Suppressor macrophage treated with lipopolysaccharide for 1 hour (primary cell): Measurements from ENCODE around the gene BABAM1.

Experiments used
- DNase-seq, 3 donors: peaks; one replicate each; pipeline ENCODE4 v3.0.0-alpha.2; 2020 to 2022

Gene BABAM1

DNA sequence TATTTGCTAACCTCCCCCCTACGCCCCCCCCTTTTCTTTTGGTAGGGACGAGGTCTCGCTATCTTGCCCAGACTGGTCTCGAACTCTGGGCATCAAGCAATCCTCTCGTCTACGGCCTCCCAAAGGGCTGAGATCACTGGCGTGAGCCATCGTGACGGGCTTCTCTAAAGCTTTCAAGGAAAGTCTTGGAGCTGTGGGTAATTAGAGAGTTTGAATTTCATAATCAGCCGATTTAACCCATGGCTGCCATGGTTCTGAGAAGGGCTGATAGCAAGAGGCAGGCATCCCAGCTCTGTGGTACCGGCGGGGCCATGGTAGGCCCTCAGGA is 36.7 kb downstream of the BABAM1 start:
- peak in 1 of 3 donors; percentile 18 for DNase-seq

DNA sequence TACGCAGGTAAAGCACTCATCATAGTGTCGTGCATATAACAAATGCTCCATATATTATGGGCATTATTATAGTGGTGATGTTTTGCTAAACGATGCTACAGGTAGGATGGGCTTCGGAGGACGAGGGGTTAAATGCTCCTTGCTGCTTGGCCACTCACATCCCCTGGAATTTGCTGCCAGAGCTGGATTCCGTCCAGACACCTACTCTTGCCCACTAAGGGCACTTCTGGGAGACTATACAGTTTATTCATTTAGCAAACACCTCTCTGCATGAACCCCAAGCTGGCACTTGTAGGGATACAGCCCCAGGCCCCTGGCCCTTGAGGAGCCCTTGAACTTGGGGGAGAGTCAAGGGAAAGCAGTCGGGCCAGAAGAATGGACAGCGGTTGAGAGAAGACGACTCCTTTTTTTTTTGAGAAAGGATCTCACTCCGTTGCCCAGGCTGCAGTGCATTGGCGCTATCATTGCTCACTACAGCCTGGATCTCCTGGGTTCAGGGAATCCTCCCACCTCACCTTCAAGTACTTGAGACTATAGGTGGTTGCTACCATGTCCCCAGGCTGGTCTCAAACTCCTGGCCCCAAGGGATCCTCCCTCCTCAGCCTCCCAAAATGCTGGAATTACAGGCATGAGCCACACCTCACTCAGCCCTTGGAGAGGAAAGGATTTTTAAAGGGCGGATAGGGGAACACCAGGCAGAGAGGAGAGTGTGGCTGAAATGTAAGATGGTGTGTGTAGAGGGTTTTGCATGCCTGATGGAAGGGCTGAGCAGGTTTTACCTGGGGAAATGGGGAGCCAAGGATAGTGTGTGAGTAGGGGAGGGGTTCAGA is 37.4 kb downstream of the BABAM1 start:
- DNase-seq, result no peak

DNA sequence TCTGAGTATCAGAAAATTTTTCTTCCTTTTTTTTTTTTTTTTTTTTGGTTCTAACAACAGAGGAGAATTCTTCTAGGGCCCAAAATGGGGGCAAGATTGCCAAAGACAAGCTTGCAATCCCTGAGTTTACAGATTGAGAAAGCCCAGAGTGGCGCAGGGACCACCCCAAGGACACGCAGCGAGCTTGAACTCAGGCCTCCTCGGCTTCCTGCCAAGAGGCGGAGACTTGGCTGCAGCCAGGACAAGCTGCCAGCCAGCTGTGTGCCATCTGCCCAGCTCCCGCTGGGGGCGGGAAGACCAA is 37.9 kb downstream of the BABAM1 start:
- DNase-seq, result no peak

DNA sequence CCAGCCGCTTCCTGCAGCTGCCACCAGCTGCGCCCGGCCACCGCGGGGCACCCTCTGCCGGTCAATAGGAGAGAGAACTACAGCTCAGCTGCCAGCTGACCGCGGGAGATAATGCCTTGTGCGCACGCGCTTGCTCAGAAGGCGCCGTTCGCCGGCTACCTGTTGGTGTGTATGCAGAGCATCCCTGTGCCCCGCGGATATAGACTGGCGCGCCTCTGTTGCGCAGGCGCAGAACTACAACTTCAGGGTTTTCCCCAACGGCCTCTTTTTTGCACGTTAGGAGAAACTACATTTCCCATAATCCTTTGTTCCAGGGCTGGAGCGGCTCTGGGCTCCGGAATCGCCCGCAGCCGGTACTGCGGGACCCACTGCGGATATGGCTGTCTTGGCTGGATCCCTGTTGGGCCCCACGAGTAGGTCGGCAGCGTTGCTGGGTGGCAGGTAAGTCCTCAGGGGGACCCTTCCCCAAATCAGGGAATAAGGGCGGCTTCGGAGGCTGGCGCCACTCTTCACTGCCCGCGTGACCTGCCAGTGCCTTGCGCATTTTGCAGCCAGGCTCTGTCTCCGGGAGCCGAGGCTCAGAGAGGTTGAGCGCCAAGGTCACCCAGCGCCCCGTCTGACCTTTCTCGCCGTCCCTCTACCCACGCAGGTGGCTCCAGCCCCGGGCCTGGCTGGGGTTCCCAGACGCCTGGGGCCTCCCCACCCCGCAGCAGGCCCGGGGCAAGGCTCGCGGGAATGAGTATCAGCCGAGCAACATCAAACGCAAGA is 38.5 kb downstream of the BABAM1 start, which contains the start of gene MRPL34:
TSS of gene MRPL34 (plus strand) at position 356 of the 768 bp plus-strand sequence. CDS start at position 377, 21 bp downstream.
- DNase-seq, result peak; percentile 97 to 99 (median 99)

DNA sequence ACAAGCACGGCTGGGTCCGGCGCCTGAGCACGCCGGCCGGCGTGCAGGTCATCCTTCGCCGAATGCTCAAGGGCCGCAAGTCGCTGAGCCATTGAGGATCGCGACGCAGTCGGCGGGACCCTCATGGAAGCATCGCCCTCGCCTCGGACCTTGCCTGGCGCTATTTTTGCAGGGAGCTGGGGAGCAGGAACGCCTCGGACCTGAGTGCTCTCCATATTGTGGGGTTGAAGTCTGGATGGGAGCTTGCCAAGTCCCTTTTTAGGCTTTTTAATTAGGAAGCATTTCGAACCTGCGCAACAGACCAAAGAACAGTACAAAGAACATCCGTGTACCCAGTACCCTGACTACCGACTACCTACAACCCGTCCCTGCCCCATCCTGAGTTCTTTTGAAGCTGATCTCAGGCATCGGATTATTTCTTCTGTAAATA is 39.1 kb downstream of the BABAM1 start:
- no peak for DNase-seq

DNA sequence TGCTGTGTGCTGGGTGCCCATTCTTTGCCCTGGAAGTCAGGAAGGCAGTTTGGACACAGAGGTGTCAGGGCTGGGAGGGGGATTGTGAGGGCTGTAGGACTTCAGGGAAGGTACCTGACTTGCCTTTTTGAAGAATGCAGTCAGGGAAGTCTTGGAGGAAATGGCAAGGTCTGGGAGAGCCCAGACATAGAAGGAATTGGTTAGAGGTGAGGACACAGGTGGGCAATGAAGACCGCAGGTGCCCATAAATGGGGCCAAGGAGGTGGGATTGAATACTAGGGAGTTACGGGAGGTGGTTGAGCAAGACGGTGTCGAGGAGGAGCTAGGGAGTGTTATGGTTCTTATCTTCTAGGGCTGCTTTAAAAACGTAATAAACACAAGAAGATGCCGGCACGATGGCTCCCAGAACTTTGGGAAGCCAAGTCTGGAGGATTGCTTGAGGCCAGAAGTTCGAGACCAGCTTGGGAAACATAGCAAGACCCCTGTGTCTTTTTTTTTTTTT is 40.7 kb downstream of the BABAM1 start:
- DNase-seq, result no peak

DNA sequence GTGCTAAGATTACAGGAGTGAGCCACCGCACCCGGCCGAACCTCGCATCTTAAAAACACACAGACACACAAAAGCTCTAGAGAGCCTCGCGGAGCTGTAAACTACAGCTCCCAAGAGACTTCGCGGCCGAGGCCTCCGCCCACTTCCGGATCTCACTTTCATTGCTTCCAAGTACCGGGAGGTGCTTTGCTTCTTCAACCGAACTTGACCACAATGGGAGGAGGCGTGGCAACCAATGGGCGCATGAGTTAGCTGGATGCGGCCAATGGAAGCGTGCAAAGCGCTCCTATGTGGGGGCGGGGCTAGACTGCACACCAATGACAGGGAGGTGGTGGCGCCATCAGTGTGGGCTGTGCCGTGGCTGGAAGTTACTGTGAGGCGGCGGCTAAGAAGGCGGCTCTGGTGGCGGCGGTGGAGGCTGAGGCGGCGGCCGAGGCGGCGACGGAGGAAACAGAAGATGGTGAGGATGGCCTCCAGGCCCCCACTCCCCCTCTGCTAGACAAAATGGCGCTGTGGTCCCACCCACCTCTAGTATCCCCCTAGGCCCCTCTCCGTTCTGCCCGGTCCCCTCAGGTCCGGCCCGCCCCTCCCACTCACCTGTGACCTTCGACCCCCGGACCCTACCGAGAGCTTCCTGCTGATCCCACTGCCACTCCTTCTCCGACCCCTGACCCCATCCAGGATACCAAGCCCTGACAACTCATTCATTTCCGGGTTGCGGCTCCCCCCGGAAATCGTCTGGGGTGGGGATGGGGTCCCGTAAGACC is 42.1 kb downstream of the BABAM1 start, which contains the start of gene DDA1:
TSS of gene DDA1 (plus strand) at position 366 of the 767 bp plus-strand sequence. CDS start at position 458, 92 bp downstream.
- DNase-seq, result peak; percentile 99 to 100 (median 100)

DNA sequence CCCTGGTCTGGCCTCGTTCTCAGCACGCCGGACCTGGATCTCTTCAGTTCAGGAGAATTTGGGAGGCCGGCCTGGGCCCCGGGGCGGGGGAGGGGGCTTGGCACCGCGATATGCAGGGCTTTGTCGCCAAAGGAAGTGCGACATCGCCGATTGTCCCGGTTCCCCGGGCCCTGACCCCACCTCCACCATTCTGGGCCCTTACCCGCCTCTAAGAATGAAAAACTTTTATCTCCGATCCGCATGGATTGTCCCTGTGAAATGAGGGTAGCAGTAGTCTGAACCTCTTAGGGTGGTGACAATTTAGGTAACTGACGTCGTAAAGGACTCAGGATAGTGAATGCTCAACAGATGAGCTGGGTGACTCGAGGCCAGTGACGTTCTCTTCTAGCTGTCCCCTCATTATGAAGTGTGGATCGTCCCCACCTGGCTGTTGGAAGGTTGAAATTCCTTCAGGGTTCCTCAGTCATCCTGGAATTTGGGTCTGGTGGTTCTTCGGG is 42.8 kb downstream of the BABAM1 start:
- peak in 1 of 3 donors; percentile 20 for DNase-seq

DNA sequence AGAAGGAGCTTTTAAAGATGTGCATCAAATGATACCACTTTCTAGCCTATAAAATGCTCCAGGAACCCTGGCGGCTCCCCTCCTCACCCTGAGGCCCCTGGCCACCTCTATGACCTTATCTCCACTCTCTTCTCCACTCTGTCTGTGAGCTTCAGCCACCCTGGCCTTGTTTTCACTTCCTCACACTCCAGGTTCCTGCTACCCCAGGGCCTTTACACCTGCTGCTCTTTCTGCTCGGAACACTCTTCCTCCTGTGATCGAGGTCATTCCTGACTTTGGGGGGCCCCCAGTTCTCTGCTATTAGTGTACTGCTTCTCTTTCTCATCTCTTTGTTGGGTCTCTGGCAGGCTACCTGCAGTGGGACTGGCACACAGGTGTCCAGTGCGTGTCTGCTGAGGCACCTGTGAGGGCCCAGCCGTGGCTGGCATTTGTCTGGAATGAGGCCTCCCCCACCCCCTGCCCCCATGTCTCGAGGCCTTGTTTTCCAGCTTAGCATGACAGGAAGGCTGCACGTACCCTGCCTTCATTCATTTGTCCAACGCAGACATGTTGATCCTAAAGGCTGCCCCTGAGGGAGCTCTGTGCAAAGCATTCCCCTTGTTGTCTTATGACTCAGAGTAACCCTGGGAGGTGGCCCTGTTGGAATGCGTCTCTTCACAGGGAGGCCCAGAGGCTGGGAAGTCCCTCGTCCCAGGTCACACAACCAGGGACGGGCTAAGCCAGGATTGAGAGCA is 44.4 kb downstream of the BABAM1 start:
- DNase-seq, result no peak

DNA sequence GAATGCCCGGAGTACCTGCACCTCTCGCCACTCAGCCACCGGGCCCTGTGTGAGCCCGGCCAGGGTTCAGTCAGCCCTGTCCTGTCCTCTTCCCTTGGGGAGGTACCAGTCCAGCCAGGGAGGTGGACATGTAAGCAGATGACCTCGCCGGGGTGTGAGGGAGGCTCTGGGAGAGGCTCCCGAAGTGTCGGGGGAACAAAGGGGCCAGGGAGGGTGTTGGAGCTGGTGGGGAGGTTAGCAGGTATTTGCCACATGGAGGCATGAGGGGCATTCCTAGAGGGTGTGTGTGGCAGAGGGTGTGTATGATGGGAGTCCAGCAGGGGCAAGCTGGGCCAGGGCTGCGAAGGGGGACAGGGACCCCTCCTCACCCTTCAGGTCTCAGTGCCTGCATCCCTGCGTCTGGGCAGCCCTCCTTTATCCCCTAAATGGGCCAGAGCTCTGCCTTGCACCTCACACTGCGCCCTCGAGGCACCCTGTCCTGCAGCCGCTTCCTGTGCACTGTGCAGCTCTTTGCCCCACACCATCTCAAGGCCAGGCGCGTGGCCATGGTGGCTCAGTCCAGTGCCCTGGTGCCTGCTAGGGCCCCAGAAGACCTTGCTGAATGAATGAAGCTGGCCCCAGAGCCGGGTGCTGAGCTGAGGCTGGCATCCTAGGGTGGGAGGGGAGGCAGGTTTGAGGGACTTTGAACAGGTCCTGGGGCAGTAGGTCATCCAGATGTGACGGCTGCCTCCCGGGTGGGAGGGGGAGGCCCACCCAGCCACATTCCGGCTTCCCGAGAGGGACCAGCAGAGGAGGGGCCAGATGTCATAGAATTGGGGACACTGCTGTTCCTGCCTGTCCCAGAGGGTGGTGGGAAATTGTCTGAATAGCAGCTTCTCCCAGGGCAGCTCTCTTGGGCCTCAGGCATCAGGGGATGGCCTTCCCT is 45.2 kb downstream of the BABAM1 start:
- no peak for DNase-seq

DNA sequence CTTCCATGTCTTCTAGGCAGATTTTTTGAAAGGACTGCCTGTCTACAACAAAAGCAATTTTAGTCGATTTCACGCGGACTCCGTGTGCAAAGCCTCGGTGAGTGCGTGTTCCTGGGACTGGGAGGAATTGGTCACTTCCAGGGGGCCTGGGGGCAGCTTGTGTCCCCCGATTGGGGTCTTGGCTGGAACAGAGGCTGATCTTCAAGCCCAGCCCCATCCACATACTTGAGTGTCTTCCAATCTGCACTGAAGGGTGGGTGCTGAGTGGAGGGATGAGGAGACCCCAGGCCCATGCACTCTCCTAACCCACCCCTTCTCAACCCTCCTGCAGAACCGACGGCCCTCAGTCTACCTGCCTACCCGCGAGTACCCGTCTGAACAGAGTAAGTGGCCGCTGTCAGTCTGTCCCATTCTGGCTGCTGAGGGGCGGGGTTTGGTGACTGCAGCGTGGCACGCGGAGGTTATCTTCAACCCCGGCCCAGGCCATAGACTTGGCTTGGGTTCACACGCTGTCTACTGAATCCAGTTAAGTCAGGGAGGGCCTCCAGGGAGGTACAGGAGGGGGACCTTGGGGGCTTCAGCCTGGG is 46.9 kb downstream of the BABAM1 start:
- no peak for DNase-seq

DNA sequence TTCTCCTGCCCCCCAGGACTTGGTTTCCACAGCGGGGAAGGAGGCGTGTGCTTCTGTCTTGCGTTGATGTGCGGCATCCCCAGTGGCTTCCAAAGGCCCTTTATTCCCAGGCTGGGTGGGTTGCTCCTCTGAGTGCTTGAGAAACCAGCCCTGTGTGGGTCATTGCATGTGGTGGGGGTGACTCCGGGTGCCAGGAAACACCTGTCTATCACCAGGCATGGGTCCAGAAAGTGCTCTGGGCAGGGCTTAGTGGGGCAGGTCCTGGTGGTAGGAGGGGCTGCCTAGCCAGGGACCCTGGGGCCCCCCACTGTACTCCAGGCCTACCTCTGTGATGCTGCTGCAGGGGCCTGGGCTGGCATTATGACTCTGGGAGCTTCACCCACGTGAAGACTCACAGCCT is 51.7 kb downstream of the BABAM1 start:
- DNase-seq, result no peak

DNA sequence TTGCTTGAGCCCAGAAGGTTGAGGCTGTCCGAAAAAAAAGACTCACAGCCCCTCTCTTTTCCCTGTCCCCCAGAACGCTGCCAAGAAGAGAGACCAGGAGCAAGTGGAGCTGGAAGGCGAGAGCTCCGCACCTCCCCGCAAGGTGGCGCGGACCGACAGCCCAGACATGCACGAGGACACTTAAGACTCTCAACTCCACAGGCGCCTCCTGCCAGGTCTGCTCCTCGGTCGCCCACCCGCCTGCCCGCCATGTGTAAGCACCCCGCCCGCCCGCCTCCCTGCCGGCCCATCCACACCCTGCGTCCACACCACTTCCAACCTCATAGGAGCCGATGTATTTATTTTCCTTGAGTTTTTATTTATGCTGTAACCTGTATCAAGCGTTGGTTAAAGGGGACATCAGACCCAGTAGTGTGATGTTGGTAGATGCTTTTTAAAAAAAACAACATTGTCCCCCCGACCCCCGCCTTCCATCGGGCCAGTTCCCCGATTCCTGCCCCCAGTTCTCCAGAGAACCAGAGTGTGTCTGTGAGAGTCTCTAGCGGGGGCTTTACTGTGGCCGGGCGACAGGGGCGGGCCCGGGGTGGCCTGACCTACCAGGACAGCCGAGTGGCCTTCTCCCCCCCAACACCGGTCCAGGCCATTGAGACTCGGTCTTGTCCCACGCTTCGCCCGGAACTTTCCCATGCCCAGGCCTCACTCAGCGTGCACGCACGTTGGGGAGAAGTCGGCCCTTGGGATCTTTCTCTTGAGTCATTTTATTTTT is 52.4 kb downstream of the BABAM1 start:
- no peak for DNase-seq

DNA sequence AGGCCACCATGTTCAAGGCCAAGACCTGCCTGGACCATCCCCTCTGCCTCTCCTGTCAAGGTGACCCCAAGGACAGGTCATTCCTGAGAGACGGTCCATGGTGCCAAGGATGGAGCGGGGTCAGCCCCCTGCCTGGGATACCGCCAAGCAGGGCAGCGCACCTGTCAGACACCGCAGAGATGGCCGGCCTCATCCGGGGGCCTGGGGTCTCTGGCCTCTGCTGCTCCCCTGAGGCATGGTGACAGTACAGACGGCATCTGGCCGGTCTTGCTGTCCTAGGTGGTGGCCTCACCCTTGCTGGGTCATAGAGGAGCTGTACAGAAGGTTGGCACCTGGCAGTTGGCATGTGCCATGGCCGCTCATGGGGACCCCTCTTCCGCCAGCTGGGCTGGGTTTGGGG is 53.2 kb downstream of the BABAM1 start:
- DNase-seq, result no peak

DNA sequence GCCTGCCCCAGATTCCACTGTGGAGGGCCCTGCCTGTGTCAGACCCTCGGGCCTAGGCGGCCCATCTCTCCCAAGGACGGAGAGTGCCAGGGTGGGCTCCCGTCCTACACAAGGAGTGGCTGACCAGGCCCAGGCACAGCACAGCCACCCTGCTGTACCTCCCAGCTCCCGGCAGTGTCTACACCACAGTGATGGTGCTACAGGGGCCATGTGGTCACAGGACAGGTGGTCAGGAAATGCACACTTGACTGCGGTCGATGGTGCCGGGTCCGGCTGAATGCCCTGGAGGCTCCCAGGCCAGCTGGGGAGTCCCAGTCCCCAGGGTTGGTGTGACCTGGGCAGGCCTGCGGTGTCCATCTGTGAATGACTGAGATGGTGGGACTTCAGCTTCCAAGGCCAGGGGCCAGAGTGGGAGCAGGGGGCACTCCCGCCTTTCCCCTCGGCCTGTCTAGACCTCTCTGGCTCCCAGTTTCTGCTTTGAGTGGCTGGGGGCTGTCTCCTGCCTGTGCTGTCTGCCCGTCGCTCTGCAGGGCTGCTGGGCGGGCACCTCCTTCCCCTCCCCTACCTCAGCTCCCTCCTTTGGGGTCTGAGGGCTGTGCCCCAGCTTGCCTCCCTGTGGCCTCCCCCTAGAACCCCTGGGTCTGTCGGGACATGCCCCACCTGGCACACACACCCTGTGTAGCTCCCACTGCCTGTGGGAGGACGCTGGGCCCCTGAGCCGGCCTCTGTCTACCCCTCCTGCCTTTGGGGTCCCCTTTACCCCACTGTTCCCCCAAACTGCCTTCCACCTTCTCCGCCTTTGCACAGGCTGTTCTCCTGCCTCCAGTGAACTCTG is 54.6 kb downstream of the BABAM1 start:
- no peak for DNase-seq

DNA sequence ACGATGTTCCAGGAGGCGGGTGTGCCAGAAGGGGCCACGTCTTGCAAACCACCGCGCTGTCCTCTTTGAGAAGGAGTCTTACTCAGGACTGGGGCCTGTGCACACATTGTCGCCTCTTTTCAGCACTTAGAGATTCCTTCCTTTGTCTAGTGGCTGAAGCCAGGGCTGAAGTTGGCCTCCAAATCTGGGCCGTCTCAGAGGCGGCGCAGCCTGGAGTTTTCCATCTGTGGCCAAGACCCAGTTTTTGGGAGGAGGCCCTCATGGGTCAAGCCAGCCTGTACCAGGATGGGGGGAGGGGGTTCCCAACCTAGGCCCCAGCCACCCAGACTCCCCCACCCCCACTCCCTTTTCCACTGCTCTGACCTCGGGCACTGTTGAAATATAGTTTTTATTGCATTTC is 55.6 kb downstream of the BABAM1 start:
- DNase-seq, result no peak

DNA sequence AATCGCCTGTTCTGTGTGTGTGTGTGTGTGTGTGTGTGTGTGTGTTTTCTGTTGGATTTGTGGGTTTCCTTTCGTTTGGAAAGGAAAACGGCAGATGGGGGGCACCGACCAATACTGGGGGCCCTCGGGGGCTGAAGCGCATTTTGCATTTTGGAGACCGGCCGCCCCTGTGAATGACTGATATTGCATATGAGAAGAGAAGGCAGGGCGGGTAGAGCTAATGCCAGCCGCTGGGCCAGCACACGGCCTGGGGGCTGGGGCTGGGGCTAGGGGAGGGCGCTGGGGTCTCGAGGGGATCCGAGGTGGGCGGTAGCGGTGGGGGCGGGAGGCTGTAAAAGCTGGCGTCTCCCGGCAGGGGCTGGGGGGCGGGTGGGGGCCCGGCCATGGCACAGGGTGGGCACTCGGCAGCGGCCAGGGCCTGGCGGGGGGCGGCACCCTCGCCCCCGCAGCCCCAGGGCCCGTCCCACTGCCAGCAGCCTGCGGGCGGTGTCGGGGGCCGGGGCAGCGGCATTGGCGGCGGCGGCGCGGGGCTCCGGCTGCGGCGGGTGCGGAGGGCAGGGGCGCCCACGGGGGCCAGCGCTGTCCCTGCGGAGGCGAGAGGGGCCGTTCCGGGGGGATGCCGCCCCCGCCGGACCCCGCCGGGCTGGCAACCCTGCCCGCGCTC is 56.2 kb downstream of the BABAM1 start:
- peak in 1 of 3 donors; percentile 26 for DNase-seq

DNA sequence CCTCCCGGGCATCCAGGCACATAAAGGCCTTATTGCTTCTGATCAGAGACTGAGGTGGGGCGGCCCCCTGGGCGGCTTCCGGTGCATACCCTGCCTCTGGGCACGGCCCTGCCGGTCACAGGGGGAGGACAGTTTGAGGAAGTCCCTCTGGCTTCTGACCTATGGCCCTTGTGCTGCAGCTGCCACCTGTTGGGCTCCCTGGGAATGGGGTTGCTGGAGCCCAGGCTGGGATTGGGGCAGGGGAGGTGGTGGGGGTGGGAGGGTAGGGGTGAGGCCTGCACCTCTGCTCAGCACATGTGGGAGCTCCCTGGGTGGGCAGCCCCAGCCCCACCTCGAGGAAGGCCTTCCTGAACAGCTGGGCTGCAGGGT is 56.7 kb downstream of the BABAM1 start:
- DNase-seq, result peak; percentile 34 to 65 (median 52)
